ENCODE data around the gene TET2.

Gene TET2

DNA sequence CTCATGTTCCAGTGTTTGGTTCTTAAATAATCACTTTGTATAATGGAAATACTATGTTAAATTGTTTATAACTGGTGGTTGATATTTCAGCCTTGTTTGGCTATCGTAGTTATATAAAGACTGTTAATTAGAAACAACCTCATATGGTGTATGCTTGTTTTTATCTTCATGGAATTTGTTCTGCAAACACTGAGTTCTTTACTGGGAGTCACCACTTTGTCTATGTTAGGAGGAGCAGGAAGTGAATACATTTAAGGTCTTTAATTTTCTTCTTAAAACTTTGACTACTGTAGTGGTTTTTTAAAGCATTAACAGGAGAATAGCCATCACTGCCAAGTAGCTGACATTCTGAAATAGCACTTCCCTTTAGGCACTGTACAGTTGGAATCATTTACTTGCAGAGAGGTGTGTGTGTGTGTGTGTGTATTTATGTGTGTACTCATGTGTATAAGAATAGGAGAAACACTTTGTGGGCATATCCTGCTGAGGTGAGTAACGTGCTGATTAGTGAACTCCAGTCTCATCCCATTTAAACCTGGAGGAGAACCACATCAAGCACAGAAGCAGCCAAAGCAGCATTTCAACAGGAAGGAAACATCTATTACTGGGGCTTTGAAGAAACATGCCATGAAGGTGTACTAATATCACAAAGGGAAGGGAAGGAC is 37.8 kb downstream of the TET2 start:
- H3K36me3 ChIP-seq (ENCODE audit: control insufficient read depth, insufficient read depth, low read length), result no peaks in the 10 kb centered on the region
- TF ChIP-seq, protein P1, sequence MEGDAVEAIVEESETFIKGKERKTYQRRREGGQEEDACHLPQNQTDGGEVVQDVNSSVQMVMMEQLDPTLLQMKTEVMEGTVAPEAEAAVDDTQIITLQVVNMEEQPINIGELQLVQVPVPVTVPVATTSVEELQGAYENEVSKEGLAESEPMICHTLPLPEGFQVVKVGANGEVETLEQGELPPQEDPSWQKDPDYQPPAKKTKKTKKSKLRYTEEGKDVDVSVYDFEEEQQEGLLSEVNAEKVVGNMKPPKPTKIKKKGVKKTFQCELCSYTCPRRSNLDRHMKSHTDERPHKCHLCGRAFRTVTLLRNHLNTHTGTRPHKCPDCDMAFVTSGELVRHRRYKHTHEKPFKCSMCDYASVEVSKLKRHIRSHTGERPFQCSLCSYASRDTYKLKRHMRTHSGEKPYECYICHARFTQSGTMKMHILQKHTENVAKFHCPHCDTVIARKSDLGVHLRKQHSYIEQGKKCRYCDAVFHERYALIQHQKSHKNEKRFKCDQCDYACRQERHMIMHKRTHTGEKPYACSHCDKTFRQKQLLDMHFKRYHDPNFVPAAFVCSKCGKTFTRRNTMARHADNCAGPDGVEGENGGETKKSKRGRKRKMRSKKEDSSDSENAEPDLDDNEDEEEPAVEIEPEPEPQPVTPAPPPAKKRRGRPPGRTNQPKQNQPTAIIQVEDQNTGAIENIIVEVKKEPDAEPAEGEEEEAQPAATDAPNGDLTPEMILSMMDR (IDR thresholded peaks at IDR 0.05), result no peak
- H3K79me2 ChIP-seq, result no peaks in the 10 kb centered on the region
- no peaks in the 10 kb centered on the region for H3K9me3 ChIP-seq (ENCODE audit: control insufficient read depth, low read length)
- H3K27me3 ChIP-seq (ENCODE audit: control insufficient read depth, insufficient read depth, low read length), result no peaks in the 10 kb centered on the region
- no peak overlapping the region for H3K4me2 ChIP-seq (ENCODE audit: low read length)
- H3K27ac ChIP-seq, result no peak overlapping the region
- no peak overlapping the region for H3K9ac ChIP-seq
- no peak overlapping the region for H3K4me3 ChIP-seq (ENCODE audit: low read depth, low read length)
- peaks cover under 1% of the 10 kb centered on the region for H3K4me1 ChIP-seq
- no peak overlapping the region for H2AFZ ChIP-seq

DNA sequence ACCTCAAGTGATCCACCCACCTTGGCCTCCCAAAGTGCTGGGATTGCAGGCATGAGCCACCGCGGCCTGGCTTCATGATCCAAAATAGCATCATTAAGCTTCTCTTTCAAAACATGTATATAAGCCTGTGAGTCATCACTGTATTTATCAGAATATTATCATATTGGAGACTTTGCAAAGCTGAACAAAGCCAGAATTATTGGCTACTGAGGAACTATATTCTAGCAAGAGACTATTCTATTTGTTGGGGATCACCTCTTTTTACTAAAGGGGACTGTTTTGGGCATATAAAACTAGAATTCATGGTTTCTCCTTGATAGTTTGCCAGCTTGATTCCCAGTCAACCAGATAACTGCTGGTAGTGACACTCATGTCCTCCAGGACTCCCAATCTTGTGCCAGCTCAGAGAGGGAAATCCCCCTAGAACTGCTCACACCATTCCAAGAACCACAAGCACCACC is 40.1 kb downstream of the TET2 start:
- no peak overlapping the region for H3K4me3 ChIP-seq (ENCODE audit: low read depth, low read length)
- no peak overlapping the region for H3K9ac ChIP-seq
- H3K27me3 ChIP-seq (ENCODE audit: control insufficient read depth, insufficient read depth, low read length), result no peaks in the 10 kb centered on the region
- no peaks in the 10 kb centered on the region for H3K4me1 ChIP-seq
- no peak overlapping the region for H3K27ac ChIP-seq
- H2AFZ ChIP-seq, result no peak overlapping the region
- no peaks in the 10 kb centered on the region for H3K9me3 ChIP-seq (ENCODE audit: control insufficient read depth, low read length)
- no peaks in the 10 kb centered on the region for H3K79me2 ChIP-seq
- H3K4me2 ChIP-seq (ENCODE audit: low read length), result no peak overlapping the region
- TF ChIP-seq, protein P1 (IDR thresholded peaks at IDR 0.05), result no peak
- no peaks in the 10 kb centered on the region for H3K36me3 ChIP-seq (ENCODE audit: control insufficient read depth, insufficient read depth, low read length)

DNA sequence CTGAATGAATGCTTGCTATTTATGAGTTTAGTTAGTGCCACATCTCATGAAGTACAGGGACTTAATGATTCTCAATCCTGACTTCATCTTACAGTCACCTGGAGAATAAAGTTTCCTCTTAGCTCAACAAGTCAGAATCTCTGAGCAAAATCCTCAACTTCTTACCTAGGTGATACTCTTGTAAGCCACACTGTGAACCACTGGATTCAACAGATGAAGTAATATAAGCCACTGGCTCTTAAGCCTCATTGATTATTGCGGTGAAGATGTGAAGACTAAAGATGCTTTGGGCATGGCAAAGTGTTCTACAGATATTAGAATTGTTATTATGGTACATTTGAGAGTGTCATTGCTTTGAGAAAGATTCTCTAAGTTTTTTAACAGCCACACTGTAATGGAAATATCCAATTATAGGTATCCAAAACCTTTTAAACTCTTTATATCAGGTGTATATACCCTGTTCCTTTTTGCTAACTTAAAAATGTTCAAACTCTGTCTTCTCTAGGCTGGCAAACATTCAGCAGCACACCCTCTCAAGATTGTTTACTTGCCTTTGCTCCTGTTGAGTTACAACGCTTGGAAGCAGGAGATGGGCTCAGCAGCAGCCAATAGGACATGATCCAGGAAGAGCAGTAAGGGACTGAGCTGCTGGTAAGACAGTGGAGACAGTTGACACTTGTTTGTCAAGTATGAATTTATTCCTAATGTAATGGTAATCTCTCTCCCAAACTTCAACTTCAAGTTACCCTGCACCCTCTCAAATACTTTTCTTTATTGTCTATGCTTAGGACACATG is 43.4 kb downstream of the TET2 start:
- H2AFZ ChIP-seq, result no peak overlapping the region
- no peak overlapping the region for H3K4me3 ChIP-seq (ENCODE audit: low read depth, low read length)
- H3K27ac ChIP-seq, result no peak overlapping the region
- no peak overlapping the region for H3K4me2 ChIP-seq (ENCODE audit: low read length)
- H3K36me3 ChIP-seq (ENCODE audit: control insufficient read depth, insufficient read depth, low read length), result no peaks in the 10 kb centered on the region
- no peaks in the 10 kb centered on the region for H3K4me1 ChIP-seq
- no peaks in the 10 kb centered on the region for H3K9me3 ChIP-seq (ENCODE audit: control insufficient read depth, low read length)
- no peaks in the 10 kb centered on the region for H3K27me3 ChIP-seq (ENCODE audit: control insufficient read depth, insufficient read depth, low read length)
- TF ChIP-seq, protein P1 (IDR thresholded peaks at IDR 0.05), result no peak
- H3K79me2 ChIP-seq, result no peaks in the 10 kb centered on the region
- H3K9ac ChIP-seq, result no peak overlapping the region

DNA sequence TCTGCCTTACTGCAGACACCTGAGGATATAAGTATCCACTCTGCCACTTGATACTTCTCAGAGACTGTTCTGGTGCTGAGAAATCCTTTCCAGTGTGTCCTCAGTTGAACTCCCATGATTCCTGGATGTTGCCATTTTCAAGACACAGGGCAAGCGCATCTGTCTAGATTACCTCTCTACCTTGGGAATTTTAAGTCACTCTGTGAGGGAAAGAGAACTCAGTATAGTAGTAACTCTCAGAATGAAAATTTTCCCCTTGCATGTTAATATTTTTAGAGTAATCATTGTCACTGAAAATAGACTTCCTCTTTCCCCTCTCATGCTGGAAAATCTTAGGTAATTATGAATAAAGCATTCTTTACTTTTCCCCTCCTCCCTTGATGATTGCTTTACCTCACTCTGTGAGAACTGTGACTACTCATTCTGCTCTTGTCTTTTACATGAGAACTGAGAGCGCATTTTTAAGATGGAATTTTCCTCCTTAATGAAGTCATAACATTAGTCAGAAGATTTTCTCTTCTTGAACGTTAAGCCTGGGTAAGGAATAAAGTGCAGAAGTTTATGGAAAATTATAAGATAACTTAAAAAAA is 45.0 kb downstream of the TET2 start:
- H3K4me3 ChIP-seq (ENCODE audit: low read depth, low read length), result no peak overlapping the region
- H3K4me1 ChIP-seq, result peaks cover 1% of the 10 kb centered on the region
- no peak overlapping the region for H3K9ac ChIP-seq
- H3K9me3 ChIP-seq (ENCODE audit: control insufficient read depth, low read length), result no peaks in the 10 kb centered on the region
- no peaks in the 10 kb centered on the region for H3K36me3 ChIP-seq (ENCODE audit: control insufficient read depth, insufficient read depth, low read length)
- H3K79me2 ChIP-seq, result no peaks in the 10 kb centered on the region
- no peaks in the 10 kb centered on the region for H3K27me3 ChIP-seq (ENCODE audit: control insufficient read depth, insufficient read depth, low read length)
- peak overlapping the region; percentile 22 for H3K4me2 ChIP-seq (ENCODE audit: low read length)
- no peak overlapping the region for H2AFZ ChIP-seq
- TF ChIP-seq, protein P1 (IDR thresholded peaks at IDR 0.05), result no peak
- peak overlapping the region; percentile 8 for H3K27ac ChIP-seq
